GM19468 (cell line): Measurements from ENCODE around the gene GPR150.

Experiments
- ATAC-seq: cut with Tn5 transposase; IDR thresholded peaks from one replicate; pipeline ENCODE4 v1.9.1; 2021; ENCODE audit warnings: mild to moderate bottlenecking, moderate library complexity, moderate number of reproducible peaks; ENCODE audit not compliant: unreplicated experiment; ENCODE audit errors: extremely low read depth

Gene GPR150

DNA sequence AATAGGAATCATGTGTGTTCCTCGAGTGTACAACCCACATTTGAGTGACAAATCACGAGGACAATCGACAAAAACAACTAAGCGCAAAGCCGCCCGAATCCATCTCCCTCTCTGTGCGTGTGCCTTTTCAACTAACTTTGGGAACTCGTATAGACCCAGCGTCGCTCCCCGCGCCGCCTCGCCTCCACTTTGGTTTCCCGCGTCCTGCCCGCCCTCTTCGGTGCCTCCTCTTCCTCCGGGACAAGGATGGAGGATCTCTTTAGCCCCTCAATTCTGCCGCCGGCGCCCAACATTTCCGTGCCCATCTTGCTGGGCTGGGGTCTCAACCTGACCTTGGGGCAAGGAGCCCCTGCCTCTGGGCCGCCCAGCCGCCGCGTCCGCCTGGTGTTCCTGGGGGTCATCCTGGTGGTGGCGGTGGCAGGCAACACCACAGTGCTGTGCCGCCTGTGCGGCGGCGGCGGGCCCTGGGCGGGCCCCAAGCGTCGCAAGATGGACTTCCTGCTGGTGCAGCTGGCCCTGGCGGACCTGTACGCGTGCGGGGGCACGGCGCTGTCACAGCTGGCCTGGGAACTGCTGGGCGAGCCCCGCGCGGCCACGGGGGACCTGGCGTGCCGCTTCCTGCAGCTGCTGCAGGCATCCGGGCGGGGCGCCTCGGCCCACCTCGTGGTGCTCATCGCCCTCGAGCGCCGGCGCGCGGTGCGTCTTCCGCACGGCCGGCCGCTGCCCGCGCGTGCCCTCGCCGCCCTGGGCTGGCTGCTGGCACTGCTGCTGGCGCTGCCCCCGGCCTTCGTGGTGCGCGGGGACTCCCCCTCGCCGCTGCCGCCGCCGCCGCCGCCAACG, at the start of gene GPR150:
Gene GPR150, plus strand, starts transcription at position 58 of the 840 bp plus-strand sequence. Its CDS starts 189 bp downstream, at position 247.
- ATAC-seq: peak; percentile 44

DNA sequence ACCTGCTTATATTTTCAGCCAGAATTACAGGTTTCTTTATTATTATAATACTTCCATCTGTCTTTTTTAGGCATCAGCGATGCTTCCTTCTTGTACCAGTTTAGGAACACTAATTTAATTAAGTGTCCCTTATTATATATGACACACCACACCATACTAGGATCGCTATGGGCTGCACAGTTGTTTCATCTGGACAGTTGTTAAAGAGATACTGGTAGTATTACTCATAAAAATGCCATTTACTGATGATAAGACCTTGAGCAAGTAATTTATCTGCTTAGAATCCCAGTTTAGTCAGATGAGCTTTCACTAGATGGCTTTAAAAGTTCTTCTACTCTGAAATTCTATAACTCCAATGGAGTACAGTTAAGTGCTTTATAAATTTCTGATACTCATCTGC, 47.9 kb upstream of the GPR150 start:
- ATAC-seq: no peak

DNA sequence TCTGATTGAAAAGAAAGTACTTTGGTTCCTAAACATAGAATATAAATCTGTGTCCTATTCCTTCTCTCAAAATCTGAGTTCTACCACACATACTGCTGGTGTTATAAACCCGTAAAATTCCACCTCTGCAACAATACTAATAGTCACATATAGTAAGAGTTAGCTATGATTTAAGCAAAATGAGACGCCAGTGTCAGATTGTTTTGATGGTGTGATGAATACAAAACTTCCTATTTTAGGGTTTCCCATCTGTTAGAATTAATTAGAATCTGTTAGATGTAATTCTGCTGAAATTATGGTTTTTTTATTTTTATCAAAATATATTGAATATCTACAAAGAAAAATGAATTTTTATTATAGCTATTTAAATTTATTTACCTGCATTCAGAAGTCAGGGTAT, 38.3 kb upstream of the GPR150 start:
- no peak for ATAC-seq

DNA sequence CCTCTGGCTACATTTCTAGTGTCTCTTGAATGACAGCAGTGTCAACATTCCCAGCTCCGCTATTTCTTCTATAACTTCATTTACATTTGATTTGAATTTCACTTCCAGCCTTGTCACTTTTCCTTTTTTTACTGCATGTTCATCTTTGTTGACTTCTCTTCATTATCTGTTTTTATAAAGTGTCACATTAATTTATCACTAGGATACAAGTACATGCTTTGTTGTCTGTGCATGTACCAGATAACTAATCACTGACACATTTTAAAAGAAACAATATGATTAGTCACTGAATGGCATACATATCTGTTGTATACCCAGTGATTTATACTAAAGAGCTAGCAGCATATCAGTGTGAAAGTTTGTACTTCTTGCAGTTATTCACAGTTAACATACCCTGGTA, 35.9 kb upstream of the GPR150 start:
- no peak for ATAC-seq

DNA sequence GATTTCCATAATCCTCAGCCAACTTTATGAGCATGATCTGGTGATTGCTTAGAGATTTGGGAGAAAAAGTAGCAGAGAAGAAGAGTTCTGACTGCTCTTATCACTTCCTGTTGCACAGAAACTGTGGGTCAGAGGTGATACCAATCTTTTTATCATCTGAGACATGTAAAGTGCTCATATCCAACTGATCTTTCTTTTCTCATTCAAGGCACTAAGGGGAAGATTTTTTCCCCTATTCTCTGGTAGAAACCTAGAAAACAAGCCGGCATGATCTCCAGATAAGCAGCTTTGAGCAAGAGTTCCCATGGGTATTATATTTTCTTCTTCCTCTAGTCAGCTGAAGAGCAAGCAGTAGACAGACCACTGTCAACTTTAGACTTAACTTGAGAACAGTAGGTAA, 29.0 kb upstream of the GPR150 start:
- no peak for ATAC-seq

DNA sequence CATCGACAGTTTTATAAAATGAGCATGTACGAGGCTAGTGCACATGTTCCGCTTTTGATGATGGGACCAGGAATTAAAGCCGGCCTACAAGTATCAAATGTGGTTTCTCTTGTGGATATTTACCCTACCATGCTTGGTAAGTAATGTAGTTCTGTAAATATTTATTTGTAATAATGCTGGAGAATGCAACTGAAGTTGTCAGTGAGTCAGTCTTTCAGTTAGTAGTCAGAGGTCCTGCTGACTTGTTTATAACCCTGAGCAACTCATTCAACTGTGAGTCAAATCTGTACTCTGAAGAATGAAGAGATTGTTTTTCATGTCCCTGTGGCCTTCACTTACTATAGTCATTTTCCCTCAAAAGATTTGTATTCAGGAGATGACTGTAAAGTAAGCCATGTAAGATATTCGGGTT, 28.4 kb upstream of the GPR150 start:
- no peak for ATAC-seq

DNA sequence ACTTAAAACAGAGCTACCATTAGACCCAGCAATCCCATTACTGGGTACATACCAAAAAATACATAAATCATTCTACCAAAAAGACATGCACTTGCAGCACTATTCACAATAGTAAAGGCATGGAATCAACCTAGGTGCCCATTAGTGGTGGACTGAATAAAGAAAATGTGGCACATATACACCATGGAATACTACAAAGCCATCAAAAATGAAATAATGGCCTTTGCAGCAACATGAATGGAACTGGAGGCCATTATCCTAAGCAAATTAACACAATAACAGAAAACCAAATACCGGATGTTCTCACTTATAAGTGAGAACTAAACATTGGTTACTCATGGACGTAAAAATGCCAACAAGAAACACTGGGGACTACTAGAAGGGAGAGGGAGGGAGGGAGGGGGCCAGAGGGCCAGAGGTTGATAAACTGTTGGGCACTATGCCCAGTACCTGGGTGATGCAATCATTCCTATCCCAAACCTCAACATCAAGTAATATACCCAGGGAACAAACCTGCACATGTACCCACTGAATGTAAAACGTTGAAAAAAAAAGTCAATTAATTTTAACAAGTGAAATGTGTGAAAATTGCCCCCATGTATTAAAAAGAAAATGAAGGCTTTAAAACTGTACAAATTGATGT, 24.5 kb upstream of the GPR150 start:
- ATAC-seq: no peak

DNA sequence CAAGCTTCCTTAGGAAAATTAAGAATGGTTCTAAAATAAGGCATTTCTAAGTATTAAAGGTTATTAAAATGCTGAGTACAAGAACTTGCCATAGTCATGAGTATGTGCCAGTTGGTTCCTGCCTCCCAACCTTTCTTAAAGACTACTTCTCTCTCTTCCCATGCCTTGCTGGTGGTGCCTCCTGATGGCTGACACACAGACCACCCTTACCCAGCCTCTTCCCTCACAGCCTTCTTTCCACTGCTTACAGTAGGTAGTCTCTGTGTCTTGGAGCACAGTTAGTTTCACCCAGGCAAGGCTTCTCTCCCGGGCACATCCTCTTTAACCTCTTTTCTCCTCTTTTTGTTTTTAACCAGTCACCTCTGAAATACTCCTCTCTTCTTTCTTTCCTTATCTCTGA, 20.6 kb upstream of the GPR150 start:
- no peak for ATAC-seq

DNA sequence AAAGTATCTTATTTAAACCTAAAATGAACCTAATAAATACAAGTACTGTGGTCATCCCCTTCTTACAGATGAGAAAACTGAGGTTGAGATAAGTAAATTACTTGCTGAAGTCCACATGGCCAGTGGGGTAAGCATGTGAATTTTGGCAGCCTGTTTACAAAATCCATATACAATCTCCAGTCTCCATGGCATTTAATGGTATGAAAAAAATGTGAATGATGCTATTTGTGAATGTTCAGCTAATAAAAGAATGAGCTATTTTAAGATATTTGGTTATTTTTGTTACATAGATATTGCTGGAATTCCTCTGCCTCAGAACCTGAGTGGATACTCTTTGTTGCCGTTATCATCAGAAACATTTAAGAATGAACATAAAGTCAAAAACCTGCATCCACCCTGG, 19.3 kb upstream of the GPR150 start:
- no peak for ATAC-seq

DNA sequence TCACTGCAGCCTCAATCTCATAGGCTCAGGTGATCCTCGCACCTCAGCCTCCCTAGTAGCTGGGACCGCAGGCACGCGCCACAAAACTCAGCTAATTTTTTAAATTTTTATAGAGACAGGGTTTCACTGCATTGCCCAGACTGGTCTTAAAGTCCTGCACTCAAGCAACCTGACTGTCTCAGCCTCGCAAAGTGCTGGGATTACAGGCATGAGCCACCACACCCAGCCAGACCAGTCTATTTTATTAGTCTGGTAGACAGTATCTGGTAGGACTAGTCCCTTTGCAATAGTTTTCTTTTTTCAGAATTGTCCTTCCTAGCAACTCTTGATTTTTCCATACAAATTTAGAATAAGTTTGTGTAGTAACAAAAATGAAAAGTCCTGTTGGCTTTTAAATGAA, 14.1 kb upstream of the GPR150 start:
- no peak for ATAC-seq

DNA sequence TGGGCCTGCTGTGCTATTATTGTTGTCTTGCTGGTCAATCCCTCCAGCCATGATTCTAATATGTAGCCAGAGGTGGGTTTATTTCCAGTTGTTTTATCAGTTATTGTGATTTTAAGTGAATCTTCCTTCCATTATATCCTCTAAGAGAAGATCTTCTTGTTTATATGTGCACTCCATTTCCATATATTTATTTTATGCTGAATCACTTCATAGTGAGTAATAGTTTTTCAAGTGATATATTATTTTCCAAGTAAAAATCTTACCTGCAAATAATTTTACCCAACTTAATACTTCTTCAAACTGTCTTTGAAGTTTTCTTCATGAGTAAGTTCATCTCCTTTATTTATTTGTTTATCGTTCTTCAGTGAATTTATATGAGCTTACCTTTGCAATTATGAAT, 13.5 kb upstream of the GPR150 start:
- no peak for ATAC-seq

DNA sequence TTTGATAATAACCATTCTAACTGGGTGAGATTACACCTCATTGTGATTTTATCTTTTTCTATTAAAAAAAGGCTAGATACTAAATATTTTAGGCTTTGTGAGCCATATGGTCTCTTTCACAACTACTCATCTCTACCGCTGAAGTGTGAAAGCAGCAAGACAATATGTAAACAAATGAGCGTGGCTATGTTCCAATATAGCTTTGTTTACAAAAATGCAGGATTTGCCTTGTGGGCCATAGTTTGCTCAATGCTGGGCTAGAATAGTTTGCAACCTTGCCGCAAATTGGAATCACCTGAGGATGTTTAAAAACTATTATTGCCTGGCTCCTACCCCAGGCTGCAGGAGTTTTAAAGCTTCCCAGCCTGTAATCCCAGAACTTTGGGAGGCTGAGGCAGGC, 10.2 kb upstream of the GPR150 start:
- ATAC-seq: no peak

DNA sequence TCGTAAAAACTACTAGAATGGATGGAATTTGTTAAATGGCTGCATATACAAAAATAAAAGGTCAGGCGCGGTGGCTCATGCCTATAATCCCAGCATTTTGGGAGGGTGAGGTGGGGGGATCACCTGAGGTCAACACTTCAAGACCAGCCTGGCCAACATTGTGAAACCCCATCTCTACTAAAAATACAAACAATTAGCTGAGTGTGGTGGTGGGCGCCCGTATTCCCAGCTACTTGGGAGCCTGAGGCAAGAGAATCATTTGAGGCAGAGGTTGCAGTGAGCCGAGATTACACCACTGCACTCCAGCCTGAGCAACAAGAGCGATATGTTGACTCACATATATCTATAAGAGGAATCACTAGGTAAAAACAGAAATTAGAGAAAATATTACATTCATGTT, 9.3 kb upstream of the GPR150 start:
- ATAC-seq: no peak

DNA sequence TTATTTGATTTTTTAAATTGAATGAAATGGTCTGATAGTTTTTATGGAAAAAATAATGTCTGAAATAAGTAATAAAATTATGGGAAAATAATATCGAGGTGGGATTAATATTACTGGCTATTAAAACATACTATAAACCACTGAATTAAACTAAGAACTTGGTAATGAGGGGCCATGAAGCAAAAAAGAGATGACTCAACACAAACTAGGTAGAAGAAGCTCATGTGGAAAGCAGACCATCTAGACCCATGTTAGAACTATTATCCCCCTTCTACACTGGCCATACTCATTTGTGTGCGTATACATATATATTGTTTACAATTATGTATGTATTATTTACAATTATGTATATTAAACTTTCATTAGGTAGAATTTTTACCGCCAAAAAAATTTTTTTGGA, 8.5 kb upstream of the GPR150 start:
- no peak for ATAC-seq

DNA sequence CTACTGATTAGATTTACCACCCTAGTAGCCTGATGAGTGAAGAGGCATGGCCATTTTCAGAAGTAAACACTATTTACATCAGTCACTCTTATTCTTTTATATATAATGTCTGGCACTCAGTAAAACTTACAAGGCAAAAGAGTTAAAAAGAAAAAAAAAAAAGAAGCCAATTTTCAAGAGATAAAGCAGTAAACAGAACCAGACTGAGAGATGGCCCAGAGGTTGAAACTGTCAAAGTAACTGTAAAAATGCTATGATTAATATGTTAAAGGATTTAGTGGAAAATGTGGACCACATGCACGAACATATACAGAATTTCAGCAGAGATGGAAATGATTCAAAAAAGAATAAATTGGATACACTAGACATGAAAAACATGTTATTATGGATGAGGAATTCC, 6.4 kb upstream of the GPR150 start:
- ATAC-seq: no peak

DNA sequence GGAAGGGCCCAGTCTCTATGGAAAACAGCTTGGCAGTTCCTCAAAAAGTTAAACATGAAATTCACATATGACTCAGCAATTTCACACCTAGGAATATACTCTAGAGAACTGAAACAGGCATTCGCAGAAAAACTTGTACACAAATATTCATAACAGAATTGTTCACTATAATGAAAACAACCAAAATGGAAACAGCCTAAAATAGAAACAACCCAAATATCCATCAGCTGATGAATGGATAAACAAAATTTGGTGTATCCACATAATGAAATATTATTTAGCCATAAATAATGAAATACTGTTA, 4.8 kb upstream of the GPR150 start:
- ATAC-seq: no peak

DNA sequence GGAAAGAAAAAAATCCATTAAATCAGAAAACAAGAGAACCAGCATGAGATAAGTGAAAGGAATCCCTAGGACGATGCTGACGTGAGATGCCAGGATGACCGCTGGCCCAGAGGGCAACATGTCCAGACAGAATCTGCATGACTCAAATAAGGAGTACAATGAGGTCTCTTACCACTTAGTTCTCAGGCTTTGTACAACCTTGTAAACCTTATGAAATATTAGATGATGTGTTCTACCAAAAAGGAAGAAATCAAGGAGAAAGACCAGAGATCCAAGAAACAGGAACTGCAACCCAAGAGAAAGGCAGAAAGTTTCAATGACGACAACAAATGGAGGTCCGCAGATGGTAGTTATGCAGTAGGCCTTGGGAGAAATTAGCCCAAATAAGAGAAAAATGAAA, 2.8 kb upstream of the GPR150 start:
- ATAC-seq: no peak

DNA sequence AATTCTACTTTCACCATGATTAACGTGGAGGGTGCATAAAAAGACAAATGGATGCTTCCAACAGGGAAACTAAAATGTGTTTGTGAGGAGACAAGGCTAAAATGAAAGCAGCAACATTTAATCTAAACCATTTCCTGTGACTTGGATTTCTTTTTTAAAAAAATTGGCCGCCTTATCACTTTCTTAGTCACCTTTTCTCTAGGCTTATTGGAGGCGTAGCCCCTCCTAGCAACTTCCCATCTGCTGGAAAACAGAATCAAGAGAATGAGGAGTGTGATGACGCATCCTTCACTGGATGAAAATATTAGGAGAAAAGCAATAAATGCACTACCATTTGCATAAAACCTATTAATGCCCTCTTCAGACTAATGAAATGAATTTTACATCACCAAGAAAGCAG, 791 bp upstream of the GPR150 start:
- ATAC-seq: no peak

DNA sequence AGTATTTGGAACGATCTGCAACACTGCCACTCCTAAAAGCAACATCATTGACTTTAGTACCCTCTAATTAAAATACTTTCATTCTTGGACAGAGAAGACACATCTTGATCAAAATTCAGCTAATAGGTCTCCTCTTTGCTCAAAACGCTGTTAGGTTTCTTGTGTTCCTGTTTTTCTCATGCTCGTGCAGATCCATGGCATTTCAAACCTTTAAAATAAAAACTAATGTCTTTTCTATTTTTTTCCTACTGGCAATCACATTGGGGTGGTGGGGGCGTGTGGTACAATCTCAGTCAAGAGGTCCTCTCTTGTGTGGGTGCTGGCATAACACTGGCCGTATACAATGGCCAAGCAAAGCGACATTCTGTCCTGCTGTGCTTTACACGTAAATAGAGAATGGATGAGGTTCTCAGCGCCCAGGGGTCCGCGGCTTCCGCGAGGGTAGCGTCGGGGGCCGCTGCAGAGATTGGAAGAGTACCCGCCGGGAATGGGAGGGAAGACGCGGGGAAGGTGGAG, 315 bp upstream of the GPR150 start:
- no peak for ATAC-seq

DNA sequence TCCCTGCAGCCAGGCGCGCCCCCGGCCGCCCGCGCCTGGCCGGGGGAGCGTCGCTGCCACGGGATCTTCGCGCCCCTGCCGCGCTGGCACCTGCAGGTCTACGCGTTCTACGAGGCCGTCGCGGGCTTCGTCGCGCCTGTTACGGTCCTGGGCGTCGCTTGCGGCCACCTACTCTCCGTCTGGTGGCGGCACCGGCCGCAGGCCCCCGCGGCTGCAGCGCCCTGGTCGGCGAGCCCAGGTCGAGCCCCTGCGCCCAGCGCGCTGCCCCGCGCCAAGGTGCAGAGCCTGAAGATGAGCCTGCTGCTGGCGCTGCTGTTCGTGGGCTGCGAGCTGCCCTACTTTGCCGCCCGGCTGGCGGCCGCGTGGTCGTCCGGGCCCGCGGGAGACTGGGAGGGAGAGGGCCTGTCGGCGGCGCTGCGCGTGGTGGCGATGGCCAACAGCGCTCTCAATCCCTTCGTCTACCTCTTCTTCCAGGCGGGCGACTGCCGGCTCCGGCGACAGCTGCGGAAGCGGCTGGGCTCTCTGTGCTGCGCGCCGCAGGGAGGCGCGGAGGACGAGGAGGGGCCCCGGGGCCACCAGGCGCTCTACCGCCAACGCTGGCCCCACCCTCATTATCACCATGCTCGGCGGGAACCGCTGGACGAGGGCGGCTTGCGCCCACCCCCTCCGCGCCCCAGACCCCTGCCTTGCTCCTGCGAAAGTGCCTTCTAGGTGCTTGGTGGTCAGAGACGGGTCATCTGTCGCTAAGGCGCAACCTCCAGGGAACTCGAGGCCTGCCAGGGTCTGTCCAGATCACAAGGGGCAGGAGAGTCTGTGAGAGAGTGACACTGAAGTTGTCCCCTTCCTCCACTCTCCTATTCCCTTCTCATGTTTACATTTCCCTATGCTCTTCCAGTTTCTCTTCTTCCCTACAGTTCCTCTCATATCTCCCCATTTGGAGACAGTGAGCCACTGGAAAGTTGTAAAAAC, 1.3 kb downstream of the GPR150 start:
- ATAC-seq: peak; percentile 20
